GM12878 (cell line): ENCODE data around the gene LHFPL2. TPM values are rescaled to one million over a fixed set of nuclear protein-coding genes. Genes with fewer than 3 reads are reported as not detected.

ENCODE experiments used
- BRCA1 ChIP-seq: IDR thresholded peaks from 2 replicates; pipeline ENCODE4 v1.6.1; 2011; ENCODE audit warnings: low read depth, low read length, improper control_type of control experiment
- E2F4 ChIP-seq: IDR thresholded peaks from 2 replicates; pipeline ENCODE4 v1.6.1; 2012; ENCODE audit warnings: low read depth, low read length, improper control_type of control experiment
- EED ChIP-seq: sonication (generic); IDR thresholded peaks from 2 replicates; pipeline ENCODE4 v1.6.1; 2016; ENCODE audit warnings: antibody characterized with exemption, low read depth
- EP300 ChIP-seq, 2 experiments: fragments of 150-350 bp in 1 of 2; IDR thresholded peaks; 2 replicates each; pipeline ENCODE4 v1.6.1; 2011 to 2012; ENCODE audit warnings: low read depth in 2 of 2, low read length in 2 of 2, borderline replicate concordance in 1 of 2, improper control_type of control experiment in 1 of 2, inconsistent platforms in 1 of 2; ENCODE audit not compliant: control insufficient read depth in 1 of 2
- FOXM1 ChIP-seq: IDR thresholded peaks from 2 replicates; pipeline ENCODE4 v1.6.1; 2012; ENCODE audit warnings: low read depth, mild to moderate bottlenecking, inconsistent platforms, low read length, moderate library complexity
- IKZF1 ChIP-seq: fragments of 450-650 bp; conservative IDR thresholded peaks from 2 replicates; pipeline ENCODE4 v1.6.1; 2017; ENCODE audit warnings: antibody characterized with exemption, mild to moderate bottlenecking
- NFYA ChIP-seq: IDR thresholded peaks from 2 replicates; pipeline ENCODE4 v1.6.1; 2011; ENCODE audit warnings: low read depth, mild to moderate bottlenecking, low read length, improper control_type of control experiment, borderline replicate concordance
- POU2F2 ChIP-seq: IDR thresholded peaks from 3 replicates; pipeline ENCODE4 v1.6.1; 2011; ENCODE audit warnings: low read depth, mild to moderate bottlenecking, low read length, borderline replicate concordance
- RB1 ChIP-seq: fragments of 450-650 bp; formaldehyde crosslinking; IDR thresholded peaks from 2 replicates; pipeline ENCODE4 v1.6.1; 2017; ENCODE audit warnings: mild to moderate bottlenecking, borderline replicate concordance
- RELA ChIP-seq: fragments of 450-650 bp; IDR thresholded peaks from 2 replicates; pipeline ENCODE4 v1.8.0; 2014; ENCODE audit warnings: borderline replicate concordance; ENCODE audit not compliant: partially characterized antibody
- USF2 ChIP-seq: IDR thresholded peaks from 2 replicates; pipeline ENCODE4 v1.6.1; 2011; ENCODE audit warnings: low read depth, low read length, improper control_type of control experiment, borderline replicate concordance
- ZBTB33 ChIP-seq: fragments of 450-650 bp; IDR thresholded peaks from 2 replicates; pipeline ENCODE4 v1.6.1; 2017; ENCODE audit warnings: mild to moderate bottlenecking
- polyA plus RNA-seq, 11 experiments: library from polyadenylated mRNA; depleted of rRNA in 4 of 11; unstranded in 6 of 11; stranded (reverse) in 5 of 11; fragments of >200 nt; fragmentation: Nextera tagmentation in 4 of 11; fragmentation: Illumina TruSeq in 1 of 11; extraction: Ambion mirVana in 4 of 11; extraction: Trizol in 1 of 11; gene quantifications; 1 replicate in 1 of 11; 2 replicates in 10 of 11; pipeline versions ENCODE4 v1.2.1 to v1.2.3, GENCODE V29; 2011 to 2016; ENCODE audit warnings: inconsistent platforms in 2 of 11, missing spikeins in 2 of 11, low read depth in 1 of 11
- total RNA-seq, 4 experiments: library from RNA; depleted of rRNA in 3 of 4; stranded (reverse); fragments of >200 nt in 3 of 4; fragmentation: Illumina TruSeq in 1 of 4; extraction: Trizol in 1 of 4; gene quantifications; 2 replicates each; pipeline versions ENCODE4 v1.2.1 to v1.2.3, GENCODE V29; 2013 to 2021
- TF ChIP-seq, protein P1 (sequence below): fragments of 450-650 bp; IDR thresholded peaks from 2 replicates; pipeline ENCODE4 v1.6.1; 2016; ENCODE audit warnings: mild to moderate bottlenecking, moderate library complexity, borderline replicate concordance
- TF ChIP-seq, protein P2 (sequence below): fragments of 450-650 bp; formaldehyde crosslinking; IDR thresholded peaks from 2 replicates; pipeline ENCODE4 v1.5.0; 2022; ENCODE audit warnings: mild to moderate bottlenecking, missing genetic modification characterization
- TF ChIP-seq, protein P3 (sequence below): fragments of 450-650 bp; IDR thresholded peaks from 2 replicates; pipeline ENCODE4 v1.6.1; 2017; ENCODE audit warnings: borderline replicate concordance

Gene LHFPL2
- total and polyA plus RNA-seq, 10 of the 15 experiments (the other 5 are each of a cell fraction or from before 2014, with no cell fraction given): 4.1 to 21.8 (median 12.5) TPM

GRCh38 chr5:78647838-78648358, 674 bp downstream of the LHFPL2 start (continued):
- TF ChIP-seq, protein P1, sequence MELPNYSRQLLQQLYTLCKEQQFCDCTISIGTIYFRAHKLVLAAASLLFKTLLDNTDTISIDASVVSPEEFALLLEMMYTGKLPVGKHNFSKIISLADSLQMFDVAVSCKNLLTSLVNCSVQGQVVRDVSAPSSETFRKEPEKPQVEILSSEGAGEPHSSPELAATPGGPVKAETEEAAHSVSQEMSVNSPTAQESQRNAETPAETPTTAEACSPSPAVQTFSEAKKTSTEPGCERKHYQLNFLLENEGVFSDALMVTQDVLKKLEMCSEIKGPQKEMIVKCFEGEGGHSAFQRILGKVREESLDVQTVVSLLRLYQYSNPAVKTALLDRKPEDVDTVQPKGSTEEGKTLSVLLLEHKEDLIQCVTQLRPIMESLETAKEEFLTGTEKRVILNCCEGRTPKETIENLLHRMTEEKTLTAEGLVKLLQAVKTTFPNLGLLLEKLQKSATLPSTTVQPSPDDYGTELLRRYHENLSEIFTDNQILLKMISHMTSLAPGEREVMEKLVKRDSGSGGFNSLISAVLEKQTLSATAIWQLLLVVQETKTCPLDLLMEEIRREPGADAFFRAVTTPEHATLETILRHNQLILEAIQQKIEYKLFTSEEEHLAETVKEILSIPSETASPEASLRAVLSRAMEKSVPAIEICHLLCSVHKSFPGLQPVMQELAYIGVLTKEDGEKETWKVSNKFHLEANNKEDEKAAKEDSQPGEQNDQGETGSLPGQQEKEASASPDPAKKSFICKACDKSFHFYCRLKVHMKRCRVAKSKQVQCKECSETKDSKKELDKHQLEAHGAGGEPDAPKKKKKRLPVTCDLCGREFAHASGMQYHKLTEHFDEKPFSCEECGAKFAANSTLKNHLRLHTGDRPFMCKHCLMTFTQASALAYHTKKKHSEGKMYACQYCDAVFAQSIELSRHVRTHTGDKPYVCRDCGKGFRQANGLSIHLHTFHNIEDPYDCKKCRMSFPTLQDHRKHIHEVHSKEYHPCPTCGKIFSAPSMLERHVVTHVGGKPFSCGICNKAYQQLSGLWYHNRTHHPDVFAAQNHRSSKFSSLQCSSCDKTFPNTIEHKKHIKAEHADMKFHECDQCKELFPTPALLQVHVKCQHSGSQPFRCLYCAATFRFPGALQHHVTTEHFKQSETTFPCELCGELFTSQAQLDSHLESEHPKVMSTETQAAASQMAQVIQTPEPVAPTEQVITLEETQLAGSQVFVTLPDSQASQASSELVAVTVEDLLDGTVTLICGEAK: no peak
- TF ChIP-seq EP300 (IDR thresholded peaks at IDR 0.05; ENCODE audit: borderline replicate concordance in 1 of 2, control insufficient read depth in 1 of 2, low read depth in 2 of 2, low read length in 2 of 2) (0 out of 4 replicates have a peak, but pooled peaks of 1 of the 2 experiments have one; percentile 17), POU2F2 (no peak), FOXM1 (no peak), NFYA (no peak), IKZF1 (peak; percentile 93), USF2 (no peak), RELA (no peak), E2F4 (no peak), EED (peak; percentile 3; the same call in 1 of the 2 replicates), BRCA1 (no peak), ZBTB33 (no peak), RB1 (0 out of 2 replicates have a peak, but pooled peaks have one; percentile 59)
- TF ChIP-seq, protein P2, sequence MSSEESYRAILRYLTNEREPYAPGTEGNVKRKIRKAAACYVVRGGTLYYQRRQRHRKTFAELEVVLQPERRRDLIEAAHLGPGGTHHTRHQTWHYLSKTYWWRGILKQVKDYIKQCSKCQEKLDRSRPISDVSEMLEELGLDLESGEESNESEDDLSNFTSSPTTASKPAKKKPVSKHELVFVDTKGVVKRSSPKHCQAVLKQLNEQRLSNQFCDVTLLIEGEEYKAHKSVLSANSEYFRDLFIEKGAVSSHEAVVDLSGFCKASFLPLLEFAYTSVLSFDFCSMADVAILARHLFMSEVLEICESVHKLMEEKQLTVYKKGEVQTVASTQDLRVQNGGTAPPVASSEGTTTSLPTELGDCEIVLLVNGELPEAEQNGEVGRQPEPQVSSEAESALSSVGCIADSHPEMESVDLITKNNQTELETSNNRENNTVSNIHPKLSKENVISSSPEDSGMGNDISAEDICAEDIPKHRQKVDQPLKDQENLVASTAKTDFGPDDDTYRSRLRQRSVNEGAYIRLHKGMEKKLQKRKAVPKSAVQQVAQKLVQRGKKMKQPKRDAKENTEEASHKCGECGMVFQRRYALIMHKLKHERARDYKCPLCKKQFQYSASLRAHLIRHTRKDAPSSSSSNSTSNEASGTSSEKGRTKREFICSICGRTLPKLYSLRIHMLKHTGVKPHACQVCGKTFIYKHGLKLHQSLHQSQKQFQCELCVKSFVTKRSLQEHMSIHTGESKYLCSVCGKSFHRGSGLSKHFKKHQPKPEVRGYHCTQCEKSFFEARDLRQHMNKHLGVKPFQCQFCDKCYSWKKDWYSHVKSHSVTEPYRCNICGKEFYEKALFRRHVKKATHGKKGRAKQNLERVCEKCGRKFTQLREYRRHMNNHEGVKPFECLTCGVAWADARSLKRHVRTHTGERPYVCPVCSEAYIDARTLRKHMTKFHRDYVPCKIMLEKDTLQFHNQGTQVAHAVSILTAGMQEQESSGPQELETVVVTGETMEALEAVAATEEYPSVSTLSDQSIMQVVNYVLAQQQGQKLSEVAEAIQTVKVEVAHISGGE (CRISPR knock-in tag): no peak
- TF ChIP-seq, protein P3, sequence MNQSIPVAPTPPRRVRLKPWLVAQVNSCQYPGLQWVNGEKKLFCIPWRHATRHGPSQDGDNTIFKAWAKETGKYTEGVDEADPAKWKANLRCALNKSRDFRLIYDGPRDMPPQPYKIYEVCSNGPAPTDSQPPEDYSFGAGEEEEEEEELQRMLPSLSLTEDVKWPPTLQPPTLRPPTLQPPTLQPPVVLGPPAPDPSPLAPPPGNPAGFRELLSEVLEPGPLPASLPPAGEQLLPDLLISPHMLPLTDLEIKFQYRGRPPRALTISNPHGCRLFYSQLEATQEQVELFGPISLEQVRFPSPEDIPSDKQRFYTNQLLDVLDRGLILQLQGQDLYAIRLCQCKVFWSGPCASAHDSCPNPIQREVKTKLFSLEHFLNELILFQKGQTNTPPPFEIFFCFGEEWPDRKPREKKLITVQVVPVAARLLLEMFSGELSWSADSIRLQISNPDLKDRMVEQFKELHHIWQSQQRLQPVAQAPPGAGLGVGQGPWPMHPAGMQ: no peak
